Thyroid gland (tissue), 4 donors: ENCODE measurements around the gene MPP7.

Source experiments
- POLR2A ChIP-seq, 2 donors: fragments of 450-650 bp; IDR thresholded peaks; one replicate each; pipeline ENCODE4 v1.6.1; 2017; ENCODE audit warnings: antibody characterized with exemption in 2 of 2, mild to moderate bottlenecking in 2 of 2, moderate library complexity in 1 of 2
- TF ChIP-seq, protein P1 (sequence below), 6 experiments: fragments of 200-600 bp in 3 of 6; fragments of 450-650 bp in 3 of 6; sonication (generic) in 3 of 6; IDR thresholded peaks; one replicate each; pipeline ENCODE4 v1.5.1; 2016 to 2019; ENCODE audit warnings: antibody characterized with exemption in 6 of 6, mild to moderate bottlenecking in 2 of 6, inconsistent platforms in 1 of 6, moderate library complexity in 1 of 6

GRCh38 chr10:28307267-28307666 is 4.4 kb upstream of the MPP7 start:
- no peak for TF ChIP-seq POLR2A (IDR thresholded peaks at IDR 0.05)
- TF ChIP-seq, protein P1, sequence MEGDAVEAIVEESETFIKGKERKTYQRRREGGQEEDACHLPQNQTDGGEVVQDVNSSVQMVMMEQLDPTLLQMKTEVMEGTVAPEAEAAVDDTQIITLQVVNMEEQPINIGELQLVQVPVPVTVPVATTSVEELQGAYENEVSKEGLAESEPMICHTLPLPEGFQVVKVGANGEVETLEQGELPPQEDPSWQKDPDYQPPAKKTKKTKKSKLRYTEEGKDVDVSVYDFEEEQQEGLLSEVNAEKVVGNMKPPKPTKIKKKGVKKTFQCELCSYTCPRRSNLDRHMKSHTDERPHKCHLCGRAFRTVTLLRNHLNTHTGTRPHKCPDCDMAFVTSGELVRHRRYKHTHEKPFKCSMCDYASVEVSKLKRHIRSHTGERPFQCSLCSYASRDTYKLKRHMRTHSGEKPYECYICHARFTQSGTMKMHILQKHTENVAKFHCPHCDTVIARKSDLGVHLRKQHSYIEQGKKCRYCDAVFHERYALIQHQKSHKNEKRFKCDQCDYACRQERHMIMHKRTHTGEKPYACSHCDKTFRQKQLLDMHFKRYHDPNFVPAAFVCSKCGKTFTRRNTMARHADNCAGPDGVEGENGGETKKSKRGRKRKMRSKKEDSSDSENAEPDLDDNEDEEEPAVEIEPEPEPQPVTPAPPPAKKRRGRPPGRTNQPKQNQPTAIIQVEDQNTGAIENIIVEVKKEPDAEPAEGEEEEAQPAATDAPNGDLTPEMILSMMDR (IDR thresholded peaks at IDR 0.05), result no peak
